Stomach (tissue), 4 donors: ENCODE measurements around the gene NIM1K.

Experiments used
- CTCF ChIP-seq, 7 experiments: fragments of 450-650 bp in 4 of 7; fragments of 200-600 bp in 3 of 7; sonication (generic) in 3 of 7; IDR thresholded peaks; one replicate each; pipeline ENCODE4 v1.5.1; 2016 to 2019; ENCODE audit warnings: antibody characterized with exemption in 7 of 7, control low read depth in 2 of 7, mild to moderate bottlenecking in 1 of 7
- POLR2A ChIP-seq, 4 donors: fragments of 450-650 bp; IDR thresholded peaks; one replicate each; pipeline ENCODE4 v1.6.1; 2016; ENCODE audit warnings: antibody characterized with exemption in 4 of 4, control low read depth in 2 of 4, mild to moderate bottlenecking in 1 of 4, moderate library complexity in 1 of 4

- TF ChIP-seq POLR2A (IDR thresholded peaks at IDR 0.05) (no peak), CTCF (IDR thresholded peaks at IDR 0.05) (no peak)
These were observed 1.3 kb downstream of the NIM1K start for GRCh38 chr5:43193181-43193893.
